Transverse colon (tissue), 4 donors: Measurements from ENCODE around the gene GNAS. TPM values are rescaled to one million over a fixed set of nuclear protein-coding genes. Genes with fewer than 3 reads are reported as not detected.
A peak's percentile ranks its signal among the peaks of the same experiment; 100 is the strongest.

ENCODE experiments used
- DNase-seq: peaks from one replicate; pipeline ENCODE4 v3.0.0-alpha.2; 2019
- H3K27ac ChIP-seq, 4 donors: fragments of 200-600 bp; sonication (generic); 2 replicates each; pipeline ENCODE4 v1.5.1; 2016 to 2018; ENCODE audit warnings: inconsistent platforms in 4 of 4
- H3K27me3 ChIP-seq: fragments of 200-600 bp; sonication (generic); 2 replicates; pipeline ENCODE4 v1.5.1; 2017; ENCODE audit warnings: inconsistent platforms
- H3K36me3 ChIP-seq, 4 donors: fragments of 200-600 bp; sonication (generic); 2 replicates each; pipeline ENCODE4 v1.5.1; 2017 to 2019; ENCODE audit warnings: inconsistent platforms in 4 of 4
- H3K4me1 ChIP-seq, 4 donors: fragments of 200-600 bp; sonication (generic); 2 replicates each; pipeline ENCODE4 v1.5.1; 2017 to 2020; ENCODE audit warnings: inconsistent platforms in 4 of 4
- H3K4me3 ChIP-seq, 4 donors: fragments of 200-600 bp; sonication (generic); 1 replicate in 1 of 4; 2 replicates in 3 of 4; pipeline versions ENCODE4 v1.5.1 to v1.6.1; 2017 to 2019; ENCODE audit warnings: inconsistent platforms in 4 of 4
- H3K9me3 ChIP-seq, 2 donors: fragments of 200-600 bp; sonication (generic); 2 replicates each; pipeline ENCODE4 v1.5.1; 2017 to 2019; ENCODE audit warnings: inconsistent platforms in 2 of 2
- EP300 ChIP-seq: sonication (generic); formaldehyde crosslinking; IDR thresholded peaks from one replicate; pipeline ENCODE4 v1.6.1; 2017; ENCODE audit warnings: antibody characterized with exemption, low read depth
- POLR2A ChIP-seq: fragments of 450-650 bp; IDR thresholded peaks from one replicate; pipeline ENCODE4 v1.6.1; 2016; ENCODE audit warnings: antibody characterized with exemption, mild to moderate bottlenecking, moderate library complexity
- POLR2AphosphoS5 ChIP-seq, 3 donors: sonication (generic); formaldehyde crosslinking; IDR thresholded peaks; one replicate each; pipeline ENCODE4 v1.6.1; 2016; ENCODE audit warnings: antibody characterized with exemption in 3 of 3
- WGBS, 2 donors: methylation state at CpG; one replicate each; pipeline ENCODE4 v1.1.5; 2018; ENCODE audit warnings: low coverage in 1 of 2; 5-methylcytosine and 5-hydroxymethylcytosine counted together
- in situ Hi-C, 4 donors: fragments of 200-750 bp; cut with MboI; loops; one replicate each; pipeline versions ENCODE4 v1.15.0 to v1.15.1; 2017; ENCODE audit warnings: low sequenced_read_pairs in 3 of 4, low pct_ligation_motif_present in 1 of 4, low pct_unique_long_range_greater_than_20kb in 1 of 4
- intact Hi-C: fragments of 100-400 bp; cut with DNase I; formaldehyde crosslinking; loops from one replicate; pipeline ENCODE4 v1.15.1; 2023; ENCODE audit warnings: low total_unique reads
- total RNA-seq, 4 donors: library from RNA; depleted of rRNA; stranded (reverse); fragments of >200 nt; gene quantifications; one replicate each; pipeline ENCODE4 v1.1.0, GENCODE V29; 2016
- TF ChIP-seq, protein P1 (sequence below), 5 experiments: fragments of 200-600 bp in 3 of 5; fragments of 450-650 bp in 2 of 5; sonication (generic) in 3 of 5; IDR thresholded peaks; 1 replicate in 2 of 5; 2 replicates in 3 of 5; pipeline ENCODE4 v1.5.1; 2016 to 2017; ENCODE audit warnings: antibody characterized with exemption in 5 of 5, inconsistent platforms in 3 of 5, mild to moderate bottlenecking in 2 of 5, moderate library complexity in 1 of 5

The GNAS gene
- total RNA-seq, 4 donors from 2014 or later: 501 to 716 (median 535) TPM

DNA sequence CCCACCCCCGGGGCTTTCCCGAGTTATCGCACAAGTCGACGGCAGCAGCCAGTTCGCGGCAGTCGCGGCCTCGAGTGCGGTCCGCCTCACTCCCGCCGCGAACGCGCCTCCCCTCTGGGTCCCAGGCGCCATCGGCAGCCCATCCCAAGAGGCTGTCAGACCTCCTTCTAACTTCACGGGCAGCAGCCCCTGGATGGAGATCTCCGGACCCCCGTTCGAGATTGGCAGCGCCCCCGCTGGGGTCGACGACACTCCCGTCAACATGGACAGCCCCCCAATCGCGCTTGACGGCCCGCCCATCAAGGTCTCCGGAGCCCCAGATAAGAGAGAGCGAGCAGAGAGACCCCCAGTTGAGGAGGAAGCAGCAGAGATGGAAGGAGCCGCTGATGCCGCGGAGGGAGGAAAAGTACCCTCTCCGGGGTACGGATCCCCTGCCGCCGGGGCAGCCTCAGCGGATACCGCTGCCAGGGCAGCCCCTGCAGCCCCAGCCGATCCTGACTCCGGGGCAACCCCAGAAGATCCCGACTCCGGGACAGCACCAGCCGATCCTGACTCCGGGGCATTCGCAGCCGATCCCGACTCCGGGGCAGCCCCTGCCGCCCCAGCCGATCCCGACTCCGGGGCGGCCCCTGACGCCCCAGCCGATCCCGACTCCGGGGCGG, 1.6 kb downstream of the GNAS start:
- H3K4me1 ChIP-seq: peaks cover 0 to 30% (median 9%) of the 10 kb centered on the region in 4 donors
- intact Hi-C loops (no loop called here), in situ Hi-C loops (loop anchor here (25.0 kb wide), 6 partner anchors 92 to 617 kb away; partner anchors contain the start of genes ANKRD60 (in 1 of the 4) and STX16 (in 1 of the 4))
- H3K9me3 ChIP-seq: no peaks in the 10 kb centered on the region
- TF ChIP-seq EP300: no peak
- TF ChIP-seq POLR2A: no peak
- TF ChIP-seq, protein P1, sequence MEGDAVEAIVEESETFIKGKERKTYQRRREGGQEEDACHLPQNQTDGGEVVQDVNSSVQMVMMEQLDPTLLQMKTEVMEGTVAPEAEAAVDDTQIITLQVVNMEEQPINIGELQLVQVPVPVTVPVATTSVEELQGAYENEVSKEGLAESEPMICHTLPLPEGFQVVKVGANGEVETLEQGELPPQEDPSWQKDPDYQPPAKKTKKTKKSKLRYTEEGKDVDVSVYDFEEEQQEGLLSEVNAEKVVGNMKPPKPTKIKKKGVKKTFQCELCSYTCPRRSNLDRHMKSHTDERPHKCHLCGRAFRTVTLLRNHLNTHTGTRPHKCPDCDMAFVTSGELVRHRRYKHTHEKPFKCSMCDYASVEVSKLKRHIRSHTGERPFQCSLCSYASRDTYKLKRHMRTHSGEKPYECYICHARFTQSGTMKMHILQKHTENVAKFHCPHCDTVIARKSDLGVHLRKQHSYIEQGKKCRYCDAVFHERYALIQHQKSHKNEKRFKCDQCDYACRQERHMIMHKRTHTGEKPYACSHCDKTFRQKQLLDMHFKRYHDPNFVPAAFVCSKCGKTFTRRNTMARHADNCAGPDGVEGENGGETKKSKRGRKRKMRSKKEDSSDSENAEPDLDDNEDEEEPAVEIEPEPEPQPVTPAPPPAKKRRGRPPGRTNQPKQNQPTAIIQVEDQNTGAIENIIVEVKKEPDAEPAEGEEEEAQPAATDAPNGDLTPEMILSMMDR (IDR thresholded peaks at IDR 0.05): no peak
- no peak for DNase-seq
- H3K27me3 ChIP-seq: peaks cover 98% of the 10 kb centered on the region
- 82% methylated on average over 63 of the region's 63 CpGs; no CpG with 5 or more reads in 1 of the 2 donors for whole genome bisulfite sequencing, 2 donors
- peak overlapping the region in 2 of 4 donors; percentile 17 to 43 for H3K4me3 ChIP-seq
- no peaks in the 10 kb centered on the region for H3K36me3 ChIP-seq
- no peak overlapping the region for H3K27ac ChIP-seq

DNA sequence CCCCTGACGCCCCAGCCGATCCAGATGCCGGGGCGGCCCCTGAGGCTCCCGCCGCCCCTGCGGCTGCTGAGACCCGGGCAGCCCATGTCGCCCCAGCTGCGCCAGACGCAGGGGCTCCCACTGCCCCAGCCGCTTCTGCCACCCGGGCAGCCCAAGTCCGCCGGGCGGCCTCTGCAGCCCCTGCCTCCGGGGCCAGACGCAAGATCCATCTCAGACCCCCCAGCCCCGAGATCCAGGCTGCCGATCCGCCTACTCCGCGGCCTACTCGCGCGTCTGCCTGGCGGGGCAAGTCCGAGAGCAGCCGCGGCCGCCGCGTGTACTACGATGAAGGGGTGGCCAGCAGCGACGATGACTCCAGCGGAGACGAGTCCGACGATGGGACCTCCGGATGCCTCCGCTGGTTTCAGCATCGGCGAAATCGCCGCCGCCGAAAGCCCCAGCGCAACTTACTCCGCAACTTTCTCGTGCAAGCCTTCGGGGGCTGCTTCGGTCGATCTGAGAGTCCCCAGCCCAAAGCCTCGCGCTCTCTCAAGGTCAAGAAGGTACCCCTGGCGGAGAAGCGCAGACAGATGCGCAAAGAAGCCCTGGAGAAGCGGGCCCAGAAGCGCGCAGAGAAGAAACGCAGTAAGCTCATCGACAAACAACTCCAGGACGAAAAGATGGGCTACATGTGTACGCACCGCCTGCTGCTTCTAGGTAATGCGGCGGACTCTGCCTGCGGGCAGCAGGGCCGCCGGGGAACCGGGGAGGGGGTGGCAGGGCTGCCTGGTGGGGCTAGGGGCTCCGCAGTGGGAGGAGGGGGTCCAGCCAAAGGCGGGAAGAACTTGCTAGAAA, 2.3 kb downstream of the GNAS start:
- TF ChIP-seq POLR2A (no peak), EP300 (no peak), POLR2AphosphoS5 (IDR thresholded peaks at IDR 0.05) (no peak)
- TF ChIP-seq, protein P1 (IDR thresholded peaks at IDR 0.05): no peak
- DNase-seq: no peak
- Histone ChIP-seq H3K27ac (no peak overlapping the region), H3K4me3 (peak overlapping the region in 2 of 4 donors; percentile 17 to 43), H3K36me3 (no peaks in the 10 kb centered on the region), H3K9me3 (no peaks in the 10 kb centered on the region), H3K4me1 (peaks cover 0 to 30% (median 9%) of the 10 kb centered on the region in 4 donors), H3K27me3 (peaks cover 100% of the 10 kb centered on the region)
- intact Hi-C loops: no loop called here
- WGBS, 2 donors: 68% methylated on average over 74 of the region's 75 CpGs; no CpG with 5 or more reads in 1 of the 2 donors
- in situ Hi-C loops: loop anchor here (25.0 kb wide), 6 partner anchors 93 to 618 kb away; partner anchors contain the start of genes ANKRD60 (in 1 of the 4) and STX16 (in 1 of the 4)

DNA sequence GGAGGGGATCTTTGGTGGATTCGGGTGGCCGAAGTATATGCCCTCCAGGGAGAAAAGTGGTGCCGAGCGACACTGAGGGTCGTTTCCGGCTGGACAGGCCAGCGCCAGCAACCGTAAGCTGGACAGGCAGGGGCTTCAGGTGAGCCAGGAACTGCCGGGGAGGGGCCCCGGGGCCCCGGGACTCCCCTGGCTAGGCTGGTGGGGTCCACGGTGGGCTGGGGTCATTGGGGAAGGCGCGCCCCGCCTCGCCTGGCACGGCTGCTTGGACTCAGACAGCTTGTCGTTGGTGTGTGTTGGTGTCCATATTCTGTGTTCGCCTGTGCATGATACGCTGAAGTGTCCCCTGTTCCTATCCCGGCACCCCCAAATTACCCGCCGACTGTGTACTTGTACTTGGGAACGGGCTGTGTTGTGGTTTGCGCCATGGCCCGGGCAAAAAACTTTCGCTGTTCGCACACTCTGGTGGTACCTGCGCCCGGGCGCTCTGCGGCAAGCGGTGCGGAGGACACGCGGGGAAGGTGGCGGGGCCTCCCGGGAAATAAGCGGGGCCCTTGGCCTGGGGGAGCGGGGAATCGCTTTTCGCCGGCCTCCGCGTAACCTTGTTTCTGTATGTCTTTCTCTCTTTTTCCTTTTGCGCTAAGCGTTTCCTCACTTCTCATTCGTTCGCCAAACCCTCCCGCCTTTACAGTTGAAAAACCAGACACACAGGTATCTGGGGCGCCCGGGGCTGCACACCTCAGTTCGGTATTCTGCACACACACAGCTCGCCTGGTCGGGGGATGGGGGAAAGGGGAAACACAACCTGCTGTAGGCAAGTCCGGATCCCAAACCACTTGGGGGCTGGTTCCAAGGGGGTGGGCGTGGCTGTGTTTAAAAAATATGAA, 3.2 kb downstream of the GNAS start:
- intact Hi-C loops: loop anchor here (2.0 kb wide), 1 partner anchor 547 kb away; no protein-coding TSS in a partner anchor
- no peak overlapping the region for H3K27ac ChIP-seq
- peaks cover 0 to 30% (median 9%) of the 10 kb centered on the region in 4 donors for H3K4me1 ChIP-seq
- H3K36me3 ChIP-seq: no peaks in the 10 kb centered on the region
- DNase-seq: no peak
- TF ChIP-seq POLR2A (no peak), EP300 (no peak), POLR2AphosphoS5 (IDR thresholded peaks at IDR 0.05) (no peak)
- TF ChIP-seq, protein P1 (IDR thresholded peaks at IDR 0.05): no peak
- H3K27me3 ChIP-seq: peaks cover 99% of the 10 kb centered on the region
- peak overlapping the region in 1 of 4 donors; percentile 43 for H3K4me3 ChIP-seq
- no peaks in the 10 kb centered on the region for H3K9me3 ChIP-seq
- 60% methylated on average over 57 of the region's 57 CpGs; no CpG with 5 or more reads in 1 of the 2 donors for WGBS, 2 donors
- in situ Hi-C loops: loop anchor here (25.0 kb wide), 6 partner anchors 93 to 618 kb away; partner anchors contain the start of genes ANKRD60 (in 1 of the 4) and STX16 (in 1 of the 4)
